HepG2 (cell line): ENCODE results near the gene DNAJC5. TPM values are rescaled to one million over a fixed set of nuclear protein-coding genes. Genes with fewer than 3 reads are reported as not detected.
A peak's percentile ranks its signal among the peaks of the same experiment; 100 is the strongest.

ENCODE experiments used
- ATAC-seq: fragments of 200-7000 bp; cut with Tn5 transposase; 3 replicates; pipeline ENCODE4 v1.9.1; 2020; ENCODE audit warnings: mild to moderate bottlenecking, moderate library complexity
- BruUV-seq: library from RNA; stranded (reverse); fragments of 400-500 nt; replicated peaks from 2 replicates; lab custom pipeline; 2021; lab: Mats Ljungman, UMichigan
- CTCF ChIA-PET: fragments of 300-600 bp; formaldehyde crosslinking; extraction: SDS; loops from one replicate; lab custom pipeline; 2021; ENCODE audit warnings: low total read pairs, inconsistent platforms, low intra/inter-chr PET ratio; lab: Yijun Ruan, JAX
- POLR2A ChIA-PET: fragments of 350-600 bp; sonication (Branson Sonifier 250); formaldehyde crosslinking; loops from one replicate; lab custom pipeline; 2020; ENCODE audit warnings: antibody characterized with exemption, inconsistent platforms; lab: Yijun Ruan, JAX
- DNase-seq: peaks from one replicate; pipeline ENCODE4 v3.0.0-alpha.2; 2015; ENCODE audit warnings: low spot score
- FAIRE-seq: peaks from 3 replicates; lab custom pipeline; 2011; peaks lifted over from hg19 to GRCh38; lab: Jason Lieb, UNC
- H2AFZ ChIP-seq: one replicate; pipeline ENCODE4 v1.6.1; 2011; ENCODE audit warnings: low read length, inconsistent platforms
- H3K27ac ChIP-seq: fragments of 300-600 bp; 3 replicates; pipeline ENCODE4 v1.8.0; 2011; ENCODE audit warnings: mixed run types, mild to moderate bottlenecking, mixed read lengths, low read length, inconsistent platforms; ENCODE audit not compliant: insufficient read depth; ENCODE audit errors: extremely low read length
- H3K27me3 ChIP-seq, 2 experiments: fragments of 200-600 bp in 1 of 2; 2 replicates in 1 of 2; 3 replicates in 1 of 2; pipeline versions ENCODE4 v1.6.0 to v1.8.0; 2011; ENCODE audit warnings: low read length in 2 of 2, mild to moderate bottlenecking in 2 of 2, moderate library complexity in 2 of 2, inconsistent platforms in 1 of 2; ENCODE audit not compliant: insufficient read depth in 2 of 2, control insufficient read depth in 1 of 2
- H3K36me3 ChIP-seq, 2 experiments: fragments of 200-600 bp in 1 of 2; replicated peaks in 1 of 2; 2 replicates in 1 of 2; 3 replicates in 1 of 2; pipeline versions ENCODE4 v1.5.1 to v1.8.0; 2011; ENCODE audit warnings: low read length in 2 of 2, inconsistent platforms in 1 of 2; ENCODE audit not compliant: insufficient read depth in 2 of 2, control insufficient read depth in 1 of 2
- H3K4me1 ChIP-seq: 2 replicates; pipeline ENCODE4 v1.5.1; 2012; ENCODE audit warnings: low read length, inconsistent platforms; ENCODE audit not compliant: insufficient read depth
- H3K4me2 ChIP-seq: 2 replicates; pipeline ENCODE4 v1.6.0; 2011; ENCODE audit warnings: low read depth, low read length, inconsistent platforms
- H3K4me3 ChIP-seq, 3 experiments: fragments of 200-600 bp in 1 of 3; sonication (generic), shearing (Covaris generic) in 1 of 3; replicated peaks in 1 of 3; 2 replicates each; pipeline ENCODE4 v1.5.1; 2011 to 2016; ENCODE audit warnings: low read length in 3 of 3, inconsistent platforms in 2 of 3, low read depth in 2 of 3, mild to moderate bottlenecking in 2 of 3, control low read depth in 1 of 3, mixed read lengths in 1 of 3; ENCODE audit not compliant: insufficient read depth in 1 of 3
- H3K79me2 ChIP-seq: one replicate; pipeline ENCODE4 v1.6.1; 2011; ENCODE audit warnings: low read length, inconsistent platforms; ENCODE audit not compliant: insufficient read depth
- H3K9ac ChIP-seq: 2 replicates; pipeline ENCODE4 v1.6.0; 2011; ENCODE audit warnings: mild to moderate bottlenecking, low read depth, low read length, inconsistent platforms; ENCODE audit not compliant: insufficient read depth
- H3K9me3 ChIP-seq: 2 replicates; pipeline ENCODE4 v1.5.1; 2012; ENCODE audit warnings: mild to moderate bottlenecking, low read length
- H4K20me1 ChIP-seq: 2 replicates; pipeline ENCODE4 v1.6.0; 2011; ENCODE audit warnings: inconsistent platforms, mild to moderate bottlenecking, low read length, moderate library complexity; ENCODE audit not compliant: insufficient read depth
- BCL6 ChIP-seq: IDR thresholded peaks from 2 replicates; pipeline ENCODE4 v1.6.1; 2016; ENCODE audit warnings: missing genetic modification reagents, missing compliant biosample characterization
- TBX3 ChIP-seq: fragments of 450-650 bp; IDR thresholded peaks from 2 replicates; pipeline ENCODE4 v1.6.1; 2017; ENCODE audit warnings: antibody characterized with exemption, mild to moderate bottlenecking, inconsistent platforms, borderline replicate concordance
- ZC3H4 ChIP-seq: sonication (generic); formaldehyde crosslinking; IDR thresholded peaks from 2 replicates; pipeline ENCODE4 v1.4.0; 2020; ENCODE audit warnings: missing genetic modification reagents, borderline replicate concordance
- ZNF225 ChIP-seq: sonication (generic); formaldehyde crosslinking; IDR thresholded peaks from 2 replicates; pipeline ENCODE4 v1.4.0; 2020; ENCODE audit warnings: mild to moderate bottlenecking, missing genetic modification reagents
- WGBS: methylation state at CpG from one replicate; pipeline ENCODE4 v1.1.6; 2017; ENCODE audit warnings: low lambda C conversion rate; 5-methylcytosine and 5-hydroxymethylcytosine counted together
- in situ Hi-C: cut with HindIII; loops from 2 replicates; pipeline ENCODE4 v1.10.0; 2017; ENCODE audit warnings: low pct_unique_long_range_greater_than_20kb; ENCODE audit not compliant: extremely low pct_ligation_motif_present
- intact Hi-C: fragments of 100-400 bp; cut with micrococcal nuclease; formaldehyde crosslinking; loops from one replicate; pipeline ENCODE4 v1.10.0; 2022; ENCODE audit not compliant: unreplicated experiment
- polyA plus RNA-seq, 8 experiments: library from polyadenylated mRNA; depleted of rRNA in 3 of 8; stranded (reverse) in 7 of 8; unstranded in 1 of 8; fragments of >200 nt; fragmentation: Illumina TruSeq in 4 of 8; extraction: Trizol in 4 of 8; gene quantifications; 2 replicates each; pipeline versions ENCODE4 v1.2.1 to v1.2.3, GENCODE V29; 2011 to 2016; ENCODE audit warnings: low read depth in 4 of 8, missing spikeins in 1 of 8, mixed read lengths in 1 of 8; ENCODE audit not compliant: insufficient read depth in 1 of 8
- total RNA-seq, 5 experiments: library from RNA; depleted of rRNA; stranded (reverse); fragments of >200 nt; fragmentation: Illumina TruSeq; extraction: Trizol; gene quantifications; 2 replicates each; pipeline ENCODE4 v1.2.3, GENCODE V29; 2016; ENCODE audit warnings: low read depth in 1 of 5
- TF ChIP-seq, protein P1 (sequence below): sonication (generic); formaldehyde crosslinking; IDR thresholded peaks from 2 replicates; pipeline ENCODE4 v1.4.0; 2020; ENCODE audit warnings: missing genetic modification reagents
- TF ChIP-seq, protein P2 (sequence below): sonication (generic); formaldehyde crosslinking; IDR thresholded peaks from 2 replicates; pipeline ENCODE4 v1.5.0; 2020; ENCODE audit warnings: mild to moderate bottlenecking, missing genetic modification reagents
- TF ChIP-seq, protein P3 (sequence below): sonication (generic); formaldehyde crosslinking; IDR thresholded peaks from 2 replicates; pipeline ENCODE4 v1.5.0; 2020; ENCODE audit warnings: missing genetic modification reagents, mild to moderate bottlenecking, borderline replicate concordance

DNAJC5 gene
- total and polyA plus RNA-seq, 2 of the 13 experiments (the other 11 are each of a cell fraction or from before 2014, with no cell fraction given) = 42.8 to 64.5 TPM

DNA sequence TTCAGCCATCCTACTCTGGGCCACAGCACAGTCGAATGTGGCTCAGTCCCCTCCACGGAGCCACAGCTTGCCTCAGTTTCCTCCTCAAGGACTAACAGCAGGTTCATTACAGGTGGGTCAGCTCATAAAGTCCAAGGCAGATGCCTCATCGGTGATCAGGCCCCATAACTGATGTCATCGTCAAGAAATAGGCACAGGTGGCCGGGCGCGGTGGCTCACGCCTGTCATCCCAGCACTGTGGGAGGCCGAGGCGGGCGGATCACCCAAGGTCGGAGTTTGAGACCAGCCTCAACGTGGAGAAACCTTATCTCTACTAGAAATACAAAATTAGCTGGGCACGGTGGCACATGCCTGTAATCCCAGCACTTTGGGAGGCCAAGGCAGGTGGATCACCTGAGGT lies 57.8 kb downstream of the DNAJC5 start:
- no peak overlapping the region for H3K4me3 ChIP-seq
- H3K4me2 ChIP-seq = peak overlapping the region; percentile 10; the same call in 1 of the 2 replicates
- TSS peak; percentile 7 for BruUV-seq
- no peak overlapping the region for H3K9ac ChIP-seq
- H3K79me2 ChIP-seq = peaks cover 76% of the 10 kb centered on the region
- ChIA-PET CTCF (no interaction called here), POLR2A (no interaction called here)
- in situ Hi-C loops = no loop called here
- intact Hi-C loops = no loop called here
- H3K9me3 ChIP-seq = no peaks in the 10 kb centered on the region
- 92% methylated on average over 14 of the region's 14 CpGs for WGBS
- DNase-seq (no peak), FAIRE-seq (no peak), ATAC-seq (no peak)
- no peaks in the 10 kb centered on the region for H3K27me3 ChIP-seq
- peaks cover 70% of the 10 kb centered on the region for H4K20me1 ChIP-seq
- H2AFZ ChIP-seq = no peak overlapping the region
- TF ChIP-seq, protein P1, sequence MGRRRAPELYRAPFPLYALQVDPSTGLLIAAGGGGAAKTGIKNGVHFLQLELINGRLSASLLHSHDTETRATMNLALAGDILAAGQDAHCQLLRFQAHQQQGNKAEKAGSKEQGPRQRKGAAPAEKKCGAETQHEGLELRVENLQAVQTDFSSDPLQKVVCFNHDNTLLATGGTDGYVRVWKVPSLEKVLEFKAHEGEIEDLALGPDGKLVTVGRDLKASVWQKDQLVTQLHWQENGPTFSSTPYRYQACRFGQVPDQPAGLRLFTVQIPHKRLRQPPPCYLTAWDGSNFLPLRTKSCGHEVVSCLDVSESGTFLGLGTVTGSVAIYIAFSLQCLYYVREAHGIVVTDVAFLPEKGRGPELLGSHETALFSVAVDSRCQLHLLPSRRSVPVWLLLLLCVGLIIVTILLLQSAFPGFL (CRISPR knock-in tag) = no peak
- TF ChIP-seq BCL6 (CRISPR knock-in tag) (no peak), ZC3H4 (CRISPR knock-in tag) (no peak), ZNF225 (no peak), TBX3 (peak; percentile 12; the same call in 1 of the 2 replicates)
- TF ChIP-seq, protein P2, sequence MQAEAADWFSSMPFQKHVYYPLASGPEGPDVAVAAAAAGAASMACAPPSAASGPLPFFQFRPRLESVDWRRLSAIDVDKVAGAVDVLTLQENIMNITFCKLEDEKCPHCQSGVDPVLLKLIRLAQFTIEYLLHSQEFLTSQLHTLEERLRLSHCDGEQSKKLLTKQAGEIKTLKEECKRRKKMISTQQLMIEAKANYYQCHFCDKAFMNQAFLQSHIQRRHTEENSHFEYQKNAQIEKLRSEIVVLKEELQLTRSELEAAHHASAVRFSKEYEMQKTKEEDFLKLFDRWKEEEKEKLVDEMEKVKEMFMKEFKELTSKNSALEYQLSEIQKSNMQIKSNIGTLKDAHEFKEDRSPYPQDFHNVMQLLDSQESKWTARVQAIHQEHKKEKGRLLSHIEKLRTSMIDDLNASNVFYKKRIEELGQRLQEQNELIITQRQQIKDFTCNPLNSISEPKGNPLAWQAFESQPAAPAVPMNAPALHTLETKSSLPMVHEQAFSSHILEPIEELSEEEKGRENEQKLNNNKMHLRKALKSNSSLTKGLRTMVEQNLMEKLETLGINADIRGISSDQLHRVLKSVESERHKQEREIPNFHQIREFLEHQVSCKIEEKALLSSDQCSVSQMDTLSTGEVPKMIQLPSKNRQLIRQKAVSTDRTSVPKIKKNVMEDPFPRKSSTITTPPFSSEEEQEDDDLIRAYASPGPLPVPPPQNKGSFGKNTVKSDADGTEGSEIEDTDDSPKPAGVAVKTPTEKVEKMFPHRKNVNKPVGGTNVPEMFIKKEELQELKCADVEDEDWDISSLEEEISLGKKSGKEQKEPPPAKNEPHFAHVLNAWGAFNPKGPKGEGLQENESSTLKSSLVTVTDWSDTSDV (CRISPR knock-in tag) = 0 out of 2 replicates have a peak, but pooled peaks have one; percentile 44
- TF ChIP-seq, protein P3, sequence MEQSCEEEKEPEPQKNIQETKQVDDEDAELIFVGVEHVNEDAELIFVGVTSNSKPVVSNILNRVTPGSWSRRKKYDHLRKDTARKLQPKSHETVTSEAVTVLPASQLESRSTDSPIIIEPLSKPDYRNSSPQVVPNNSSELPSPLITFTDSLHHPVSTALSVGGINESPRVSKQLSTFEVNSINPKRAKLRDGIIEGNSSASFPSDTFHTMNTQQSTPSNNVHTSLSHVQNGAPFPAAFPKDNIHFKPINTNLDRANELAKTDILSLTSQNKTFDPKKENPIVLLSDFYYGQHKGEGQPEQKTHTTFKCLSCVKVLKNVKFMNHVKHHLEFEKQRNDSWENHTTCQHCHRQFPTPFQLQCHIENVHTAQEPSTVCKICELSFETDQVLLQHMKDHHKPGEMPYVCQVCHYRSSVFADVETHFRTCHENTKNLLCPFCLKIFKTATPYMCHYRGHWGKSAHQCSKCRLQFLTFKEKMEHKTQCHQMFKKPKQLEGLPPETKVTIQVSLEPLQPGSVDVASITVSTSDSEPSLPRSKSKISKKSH = 0 out of 2 replicates have a peak, but pooled peaks have one; percentile 14
- no peak overlapping the region for H3K27ac ChIP-seq
- H3K4me1 ChIP-seq = peaks cover 75% of the 10 kb centered on the region
- H3K36me3 ChIP-seq = peaks cover 12 to 15% of the 10 kb centered on the region in 2 experiments; a peak in 3 of 5 replicates
